Left ventricle myocardium inferior (tissue), 1 donor: ENCODE measurements around the gene GAS7. TPM values are rescaled to one million over a fixed set of nuclear protein-coding genes. Genes with fewer than 3 reads are reported as not detected.
"Not testable (repeated sequence)": the region's sequence is repeated elsewhere in the genome, so short reads cannot be mapped to it uniquely, and the experiment has no call there.

ENCODE experiments used
- DNase-seq: peaks from one replicate; pipeline ENCODE4 v3.0.0-alpha.2; 2020
- H3K27ac ChIP-seq: fragments of 200-600 bp; replicated peaks from 2 replicates; pipeline ENCODE4 v1.8.0; 2021
- H3K27me3 ChIP-seq: fragments of 200-600 bp; 2 replicates; pipeline ENCODE4 v1.8.0; 2021; ENCODE audit warnings: low read depth
- H3K36me3 ChIP-seq: fragments of 200-600 bp; 2 replicates; pipeline ENCODE4 v1.8.0; 2021
- H3K4me1 ChIP-seq: fragments of 200-600 bp; 2 replicates; pipeline ENCODE4 v1.8.0; 2021
- H3K4me3 ChIP-seq: fragments of 200-600 bp; 2 replicates; pipeline ENCODE4 v1.8.0; 2021; ENCODE audit warnings: mild to moderate bottlenecking, moderate library complexity
- H3K9me3 ChIP-seq: fragments of 200-600 bp; replicated peaks from 2 replicates; pipeline ENCODE4 v1.8.0; 2021
- intact Hi-C: fragments of 100-400 bp; cut with micrococcal nuclease; formaldehyde crosslinking; loops from one replicate; pipeline ENCODE4 v1.11.0; 2022
- total RNA-seq: library from RNA; stranded (reverse); fragmentation: NEBNext Ultra II Directional; extraction: Animal tissue kit (Norgen Biotek cat#: 25700); gene quantifications from one replicate; pipeline ENCODE4 v1.2.1, GENCODE V29; 2021
- TF ChIP-seq, protein P1 (sequence below): fragments of 200-600 bp; IDR thresholded peaks from 2 replicates; pipeline ENCODE4 v1.8.0; 2021; ENCODE audit warnings: antibody characterized with exemption, mild to moderate bottlenecking, borderline replicate concordance
- donor health status: DM: no; HTN: yes; CAD: no; lungs with severe emphysema.

GAS7 gene
- total RNA-seq, 1 donor from 2014 or later: 87.6 TPM

GRCh38 chr17:10103712-10104111 is 94.7 kb downstream of the GAS7 start:
- Histone ChIP-seq H3K36me3 (no peaks in the 10 kb centered on the region), H3K4me1 (peaks cover 48% of the 10 kb centered on the region), H3K9me3 (no peaks in the 10 kb centered on the region), H3K27ac (no peak overlapping the region), H3K27me3 (no peaks in the 10 kb centered on the region), H3K4me3 (no peak overlapping the region)
- TF ChIP-seq, protein P1, sequence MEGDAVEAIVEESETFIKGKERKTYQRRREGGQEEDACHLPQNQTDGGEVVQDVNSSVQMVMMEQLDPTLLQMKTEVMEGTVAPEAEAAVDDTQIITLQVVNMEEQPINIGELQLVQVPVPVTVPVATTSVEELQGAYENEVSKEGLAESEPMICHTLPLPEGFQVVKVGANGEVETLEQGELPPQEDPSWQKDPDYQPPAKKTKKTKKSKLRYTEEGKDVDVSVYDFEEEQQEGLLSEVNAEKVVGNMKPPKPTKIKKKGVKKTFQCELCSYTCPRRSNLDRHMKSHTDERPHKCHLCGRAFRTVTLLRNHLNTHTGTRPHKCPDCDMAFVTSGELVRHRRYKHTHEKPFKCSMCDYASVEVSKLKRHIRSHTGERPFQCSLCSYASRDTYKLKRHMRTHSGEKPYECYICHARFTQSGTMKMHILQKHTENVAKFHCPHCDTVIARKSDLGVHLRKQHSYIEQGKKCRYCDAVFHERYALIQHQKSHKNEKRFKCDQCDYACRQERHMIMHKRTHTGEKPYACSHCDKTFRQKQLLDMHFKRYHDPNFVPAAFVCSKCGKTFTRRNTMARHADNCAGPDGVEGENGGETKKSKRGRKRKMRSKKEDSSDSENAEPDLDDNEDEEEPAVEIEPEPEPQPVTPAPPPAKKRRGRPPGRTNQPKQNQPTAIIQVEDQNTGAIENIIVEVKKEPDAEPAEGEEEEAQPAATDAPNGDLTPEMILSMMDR: no peak
- no peak for DNase-seq
- intact Hi-C loops: no loop called here

GRCh38 chr17:10102817-10103216 is 95.6 kb downstream of the GAS7 start:
- no peaks in the 10 kb centered on the region for H3K9me3 ChIP-seq
- H3K27ac ChIP-seq: no peak overlapping the region
- TF ChIP-seq, protein P1: no peak
- H3K4me1 ChIP-seq: peaks cover 48% of the 10 kb centered on the region
- intact Hi-C loops: no loop called here
- H3K4me3 ChIP-seq: no peak overlapping the region
- H3K27me3 ChIP-seq: no peaks in the 10 kb centered on the region
- no peaks in the 10 kb centered on the region for H3K36me3 ChIP-seq
- DNase-seq: no peak

- TF ChIP-seq, protein P1: no peak
- intact Hi-C loops: no loop called here
- no peak overlapping the region for H3K4me3 ChIP-seq
- H3K9me3 ChIP-seq: no peaks in the 10 kb centered on the region
- peak overlapping the region; percentile 67 for H3K27ac ChIP-seq
- H3K4me1 ChIP-seq: peaks cover 49% of the 10 kb centered on the region
- DNase-seq: no peak
- H3K27me3 ChIP-seq: no peaks in the 10 kb centered on the region
- no peaks in the 10 kb centered on the region for H3K36me3 ChIP-seq
These were observed 99.3 kb downstream of the GAS7 start for GRCh38 chr17:10099051-10099571.

GRCh38 chr17:10096596-10096995 is 101.8 kb downstream of the GAS7 start:
- Histone ChIP-seq H3K36me3 (no peaks in the 10 kb centered on the region), H3K4me3 (no peak overlapping the region), H3K4me1 (peaks cover 49% of the 10 kb centered on the region), H3K27ac (no peak overlapping the region), H3K27me3 (no peaks in the 10 kb centered on the region), H3K9me3 (peaks cover 15% of the 10 kb centered on the region)
- TF ChIP-seq, protein P1: no peak
- intact Hi-C loops: no loop called here
- no peak for DNase-seq

GRCh38 chr17:10095295-10095694 is 103.1 kb downstream of the GAS7 start:
- Histone ChIP-seq H3K9me3 (peaks cover 15% of the 10 kb centered on the region), H3K4me1 (peaks cover 54% of the 10 kb centered on the region), H3K27ac (peak overlapping the region; percentile 70)
- H3K36me3 ChIP-seq, H3K27me3 ChIP-seq, DNase-seq, H3K4me3 ChIP-seq, intact Hi-C loops: not testable (repeated sequence)

DNA sequence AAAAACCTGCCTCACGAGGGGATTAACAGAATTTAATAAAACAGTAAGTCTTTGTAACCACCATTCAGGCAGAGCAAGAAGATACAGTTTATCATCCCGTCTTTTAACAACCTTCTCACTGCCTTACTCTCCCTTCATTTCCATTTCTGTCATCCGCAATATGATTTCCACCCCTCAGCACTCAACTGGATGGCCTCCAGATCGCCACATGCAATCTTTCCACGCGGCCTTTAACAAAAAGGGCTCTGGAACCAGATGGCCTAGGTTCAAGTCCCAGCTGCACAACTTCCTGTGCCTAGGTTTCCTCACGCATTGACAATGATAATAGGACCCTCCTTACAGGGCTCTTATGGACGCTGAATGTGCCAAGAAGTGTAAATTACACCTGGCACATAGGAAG is 103.6 kb downstream of the GAS7 start:
- Histone ChIP-seq H3K27ac (peak overlapping the region; percentile 70), H3K4me3 (no peak overlapping the region), H3K4me1 (peaks cover 56% of the 10 kb centered on the region), H3K27me3 (no peaks in the 10 kb centered on the region), H3K9me3 (peaks cover 15% of the 10 kb centered on the region), H3K36me3 (no peaks in the 10 kb centered on the region)
- DNase-seq: peak; percentile 55
- TF ChIP-seq, protein P1: no peak
- intact Hi-C loops: no loop called here
